Spleen (tissue), 11 donors: ENCODE results near the gene EVI5. TPM values are rescaled to one million over a fixed set of nuclear protein-coding genes. Genes with fewer than 3 reads are reported as not detected.
A peak's percentile ranks its signal among the peaks of the same experiment; 100 is the strongest.

Source experiments
- DNase-seq: peaks from one replicate; pipeline ENCODE4 v3.0.0-alpha.2; 2020
- H3K27ac ChIP-seq, 8 donors: fragments of 200-600 bp; sonication (generic) in 7 of 8; 1 replicate in 4 of 8; 2 replicates in 4 of 8; pipeline versions ENCODE4 v1.5.0 to v1.8.0; 2016 to 2021; ENCODE audit warnings: inconsistent platforms in 4 of 8, mild to moderate bottlenecking in 4 of 8, moderate library complexity in 1 of 8
- H3K27me3 ChIP-seq, 7 donors: fragments of 200-600 bp; sonication (generic) in 6 of 7; replicated peaks in 1 of 7; 1 replicate in 4 of 7; 2 replicates in 3 of 7; pipeline versions ENCODE4 v1.5.0 to v1.8.0; 2016 to 2021; ENCODE audit warnings: inconsistent platforms in 3 of 7, mild to moderate bottlenecking in 1 of 7
- H3K36me3 ChIP-seq, 6 donors: fragments of 200-600 bp; sonication (generic) in 5 of 6; 1 replicate in 4 of 6; 2 replicates in 2 of 6; pipeline versions ENCODE4 v1.5.0 to v1.8.0; 2016 to 2021; ENCODE audit warnings: inconsistent platforms in 2 of 6
- H3K4me1 ChIP-seq, 6 donors: fragments of 200-600 bp; sonication (generic) in 5 of 6; 1 replicate in 3 of 6; 2 replicates in 3 of 6; pipeline versions ENCODE4 v1.5.0 to v1.8.0; 2016 to 2021; ENCODE audit warnings: inconsistent platforms in 3 of 6
- H3K4me3 ChIP-seq, 8 donors: fragments of 200-600 bp; sonication (generic) in 7 of 8; 1 replicate in 4 of 8; 2 replicates in 4 of 8; pipeline versions ENCODE4 v1.5.0 to v1.8.0; 2016 to 2021; ENCODE audit warnings: inconsistent platforms in 4 of 8, mild to moderate bottlenecking in 4 of 8, moderate library complexity in 2 of 8
- H3K9me3 ChIP-seq, 8 donors: fragments of 200-600 bp; sonication (generic) in 7 of 8; 1 replicate in 4 of 8; 2 replicates in 4 of 8; pipeline versions ENCODE4 v1.5.0 to v1.8.0; 2016 to 2021; ENCODE audit warnings: inconsistent platforms in 4 of 8
- CTCF ChIP-seq, 11 experiments: fragments of 200-600 bp in 7 of 11; fragments of 450-650 bp in 4 of 11; sonication (generic) in 4 of 11; IDR thresholded peaks in 8 of 11; conservative IDR thresholded peaks in 3 of 11; 1 replicate in 7 of 11; 2 replicates in 4 of 11; pipeline versions ENCODE4 v1.4.0 to v1.8.0; 2016 to 2021; ENCODE audit warnings: antibody characterized with exemption in 11 of 11, inconsistent platforms in 4 of 11, mild to moderate bottlenecking in 1 of 11
- POLR2A ChIP-seq, 3 donors: fragments of 450-650 bp; IDR thresholded peaks; one replicate each; pipeline ENCODE4 v1.5.1; 2017; ENCODE audit warnings: antibody characterized with exemption in 3 of 3, mild to moderate bottlenecking in 1 of 3
- POLR2AphosphoS5 ChIP-seq, 3 donors: sonication (generic); formaldehyde crosslinking; IDR thresholded peaks; one replicate each; pipeline ENCODE4 v1.5.1; 2017; ENCODE audit warnings: antibody characterized with exemption in 3 of 3
- WGBS, 5 donors: extraction: QIAGEN DNeasy Blood & Tissue Kit in 3 of 5; methylation state at CpG; one replicate each; pipeline versions ENCODE4 v1.1.5 to v1.1.7; 2013 to 2018; 5-methylcytosine and 5-hydroxymethylcytosine counted together
- intact Hi-C: fragments of 100-400 bp; cut with DNase I; formaldehyde crosslinking; loops from one replicate; pipeline ENCODE4 v1.15.0; 2023; ENCODE audit warnings: low total_unique reads
- polyA plus RNA-seq, 3 donors: library from polyadenylated mRNA; stranded (reverse); fragments of 200-250 nt; gene quantifications; one replicate each; pipeline ENCODE4 v1.2.1, GENCODE V29; 2013
- total RNA-seq, 7 donors: library from RNA; depleted of rRNA in 3 of 7; stranded (reverse); fragments of >200 nt in 3 of 7; fragmentation: NEBNext Ultra II Directional in 4 of 7; extraction: Animal tissue kit (Norgen Biotek cat#: 25700) in 4 of 7; gene quantifications; one replicate each; pipeline versions ENCODE4 v1.1.0 to v1.2.1, GENCODE V29; 2016 to 2021
- donor health status: healthy with polysubstance abuse.
- donor health status: DM: no; HTN: no; CAD: no; lungs with moderate emphysema.
- donor health status: DM: no; HTN: no; CAD: no.
- donor health status: Bipolar disorder and iron deficiency.
- donor health status: healthy.
- donor health status: DM: no; HTN: no; CAD: no.
- donor health status: DM: yes; HTN: yes; CAD: no.

Gene EVI5
- total and polyA plus RNA-seq, 10 donors, result 1.7 to 38.3 (median 27.0) TPM

DNA sequence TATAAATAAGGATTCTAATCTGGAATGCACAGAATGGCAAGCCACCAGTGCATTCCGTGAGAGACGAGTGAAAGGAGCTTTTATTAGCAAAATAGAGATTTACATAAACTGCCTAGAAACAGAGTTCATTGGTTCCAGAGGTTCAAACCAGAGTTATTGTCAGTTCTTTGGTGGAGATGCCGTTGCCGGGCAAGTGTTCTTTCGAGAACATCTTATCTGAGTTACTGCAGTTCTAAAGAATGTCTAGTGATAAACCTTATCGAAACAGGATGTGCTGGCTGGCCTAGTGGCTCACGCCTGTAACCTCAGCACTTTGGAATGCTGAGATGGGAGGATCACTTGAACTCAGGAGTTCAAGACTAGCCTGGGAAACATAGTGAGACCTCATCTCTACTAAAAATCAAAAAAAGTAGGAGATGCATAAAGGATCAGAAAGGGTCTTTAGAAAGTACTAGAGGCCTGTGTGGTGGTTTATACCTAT lies 19.9 kb upstream of the EVI5 start:
- DNase-seq, result no peak
- peak overlapping the region in 5 of 8 donors; percentile 15 to 62 (median 40) for H3K27ac ChIP-seq
- peak in 1 of 3 donors; percentile 53 for TF ChIP-seq POLR2AphosphoS5 (IDR thresholded peaks at IDR 0.05)
- no peak for TF ChIP-seq CTCF (IDR thresholded peaks at IDR 0.05 in 8 of 11, conservative IDR thresholded peaks at IDR 0.05 in 3 of 11)
- no peak for TF ChIP-seq POLR2A (IDR thresholded peaks at IDR 0.05)
- intact Hi-C loops, result no loop called here
- H3K4me1 ChIP-seq, result peaks cover 0 to 12% (median 2%) of the 10 kb centered on the region in 6 donors
- H3K36me3 ChIP-seq, result no peaks in the 10 kb centered on the region
- 16 to 31% (median 24%) methylated on average over 7 of the region's 7 CpGs for WGBS, 5 donors
- H3K4me3 ChIP-seq, result no peak overlapping the region
- H3K27me3 ChIP-seq, result no peaks in the 10 kb centered on the region
- H3K9me3 ChIP-seq, result no peaks in the 10 kb centered on the region

DNA sequence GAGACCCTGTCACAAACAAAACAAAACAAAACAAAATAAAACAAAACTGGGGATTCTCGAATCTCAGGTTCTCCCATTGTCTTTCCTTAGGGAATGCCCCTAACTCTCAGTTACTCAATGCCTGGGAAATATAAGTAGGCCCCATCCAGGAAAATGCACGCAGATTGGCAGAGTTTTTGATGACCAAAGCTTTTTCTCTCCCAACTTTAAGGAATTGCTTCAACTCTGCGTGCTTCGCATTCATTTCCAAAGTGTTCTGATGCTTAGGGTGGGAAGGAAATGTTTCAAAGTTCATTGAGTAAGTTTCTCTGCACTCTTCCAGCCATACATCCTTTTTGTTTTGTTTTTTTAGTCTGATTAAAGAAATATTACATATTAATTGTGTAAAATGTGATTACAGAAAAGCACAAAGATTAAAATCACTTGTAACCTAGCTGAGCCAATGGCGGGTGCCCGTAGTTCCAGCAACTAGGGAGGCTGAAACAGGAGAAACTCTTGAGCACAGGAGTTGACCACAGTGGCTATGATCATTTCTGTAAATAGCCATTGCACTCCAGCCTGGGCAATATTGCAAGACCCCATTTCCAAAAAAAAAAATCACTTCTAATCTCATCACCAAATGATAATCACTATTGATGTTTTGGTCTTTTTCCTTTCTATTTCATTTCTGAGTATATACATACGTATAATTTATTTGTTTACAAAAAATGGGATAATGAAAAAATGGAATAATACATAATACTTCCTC lies 18.4 kb upstream of the EVI5 start:
- 87 to 95% (median 90%) methylated on average over 7 of the region's 7 CpGs for WGBS, 5 donors
- Histone ChIP-seq H3K27ac (no peak overlapping the region), H3K4me1 (peaks cover 0 to 12% (median 2%) of the 10 kb centered on the region in 6 donors), H3K4me3 (no peak overlapping the region), H3K27me3 (no peaks in the 10 kb centered on the region), H3K9me3 (no peaks in the 10 kb centered on the region), H3K36me3 (no peaks in the 10 kb centered on the region)
- DNase-seq, result no peak
- intact Hi-C loops, result no loop called here
- no peak for TF ChIP-seq CTCF (IDR thresholded peaks at IDR 0.05 in 8 of 11, conservative IDR thresholded peaks at IDR 0.05 in 3 of 11)
- no peak for TF ChIP-seq POLR2AphosphoS5 (IDR thresholded peaks at IDR 0.05)
- TF ChIP-seq POLR2A (IDR thresholded peaks at IDR 0.05), result no peak

DNA sequence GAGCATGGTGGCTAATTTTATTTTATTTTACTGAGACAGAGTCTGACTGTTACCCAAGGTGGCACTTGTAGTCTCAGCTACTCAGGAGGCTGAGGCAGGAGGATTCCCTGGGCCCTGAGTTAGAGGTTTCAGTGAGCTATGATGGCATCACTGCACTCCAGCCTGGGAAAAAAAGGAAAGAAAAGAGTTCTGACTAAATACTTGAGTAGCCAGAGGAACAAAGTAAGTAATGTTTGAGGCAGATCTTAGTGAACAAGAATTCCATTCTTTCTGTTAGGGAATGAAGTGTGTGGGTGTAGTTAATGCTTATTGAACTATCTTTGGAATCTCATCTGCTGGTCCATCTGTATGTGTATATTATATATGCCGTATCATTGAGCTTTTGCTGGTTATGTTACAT lies 13.1 kb upstream of the EVI5 start:
- no peaks in the 10 kb centered on the region for H3K36me3 ChIP-seq
- H3K27ac ChIP-seq, result no peak overlapping the region
- H3K27me3 ChIP-seq, result no peaks in the 10 kb centered on the region
- H3K4me3 ChIP-seq, result no peak overlapping the region
- intact Hi-C loops, result no loop called here
- TF ChIP-seq CTCF (IDR thresholded peaks at IDR 0.05 in 8 of 11, conservative IDR thresholded peaks at IDR 0.05 in 3 of 11) (no peak), POLR2A (IDR thresholded peaks at IDR 0.05) (no peak), POLR2AphosphoS5 (IDR thresholded peaks at IDR 0.05) (no peak)
- 78 to 95% (median 92%) methylated on average over 1 of the region's 1 CpG for WGBS, 5 donors
- H3K9me3 ChIP-seq, result peaks cover 0 to 3% (median 0%) of the 10 kb centered on the region in 8 donors
- no peak for DNase-seq
- no peaks in the 10 kb centered on the region for H3K4me1 ChIP-seq

- TF ChIP-seq POLR2AphosphoS5 (IDR thresholded peaks at IDR 0.05) (no peak), POLR2A (IDR thresholded peaks at IDR 0.05) (no peak), CTCF (IDR thresholded peaks at IDR 0.05 in 8 of 11, conservative IDR thresholded peaks at IDR 0.05 in 3 of 11) (no peak)
- no peak overlapping the region for H3K27ac ChIP-seq
- no peak for DNase-seq
- intact Hi-C loops, result no loop called here
- H3K9me3 ChIP-seq, result peaks cover 0 to 3% (median 0%) of the 10 kb centered on the region in 8 donors
- no peak overlapping the region for H3K4me3 ChIP-seq
- no peaks in the 10 kb centered on the region for H3K27me3 ChIP-seq
- no peaks in the 10 kb centered on the region for H3K36me3 ChIP-seq
- H3K4me1 ChIP-seq, result no peaks in the 10 kb centered on the region
Observed at GRCh38 chr1:92797297-92797696, 12.4 kb upstream of the EVI5 start.
